ENCODE measurements around the gene ERBB4.
"Not testable (repeated sequence)": the region's sequence is repeated elsewhere in the genome, so short reads cannot be mapped to it uniquely, and the experiment has no call there.

Gene ERBB4

DNA sequence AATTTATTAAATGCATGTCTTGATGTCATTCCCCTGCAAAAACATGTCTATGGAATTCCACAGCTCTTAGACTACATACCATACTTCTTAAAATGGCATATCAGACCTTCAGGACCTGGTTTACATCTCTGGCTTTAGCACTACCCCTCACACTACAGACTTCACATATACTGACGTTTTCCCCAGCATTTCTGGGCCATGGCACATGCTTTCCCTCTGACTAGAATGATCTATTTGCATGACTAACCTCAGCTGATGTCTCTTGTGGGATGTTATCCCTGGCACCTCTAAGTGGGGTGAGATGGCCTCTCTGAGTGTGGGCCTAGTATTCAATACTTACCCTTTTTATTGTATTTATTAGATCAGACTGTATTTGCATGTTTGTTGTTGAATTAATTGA is 381.6 kb downstream of the ERBB4 start:
- DNase-seq (ENCODE audit: extremely low read depth in 1 of 2, low read depth in 1 of 2), result no peak

DNA sequence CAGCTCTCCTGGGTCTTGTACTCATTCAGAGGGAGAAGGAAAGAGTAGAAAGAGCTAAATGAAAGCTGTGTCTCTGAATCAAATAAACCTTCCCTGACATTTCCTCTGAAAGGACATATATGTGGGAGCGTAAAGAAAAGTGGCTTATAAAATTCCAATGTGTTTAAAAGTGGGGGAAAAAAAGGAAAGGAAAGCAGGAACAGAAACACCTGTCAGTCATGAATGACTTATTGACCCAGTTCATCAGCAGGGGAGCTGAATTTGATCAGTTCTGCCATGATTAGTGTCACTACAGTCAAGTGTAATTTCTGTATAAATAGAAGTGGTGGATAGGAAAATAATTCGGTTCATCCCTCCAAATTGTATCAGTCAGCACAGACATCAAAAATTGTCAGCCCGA is 382.5 kb downstream of the ERBB4 start:
- DNase-seq (ENCODE audit: extremely low read depth in 1 of 2, low read depth in 1 of 2), result no peak

DNA sequence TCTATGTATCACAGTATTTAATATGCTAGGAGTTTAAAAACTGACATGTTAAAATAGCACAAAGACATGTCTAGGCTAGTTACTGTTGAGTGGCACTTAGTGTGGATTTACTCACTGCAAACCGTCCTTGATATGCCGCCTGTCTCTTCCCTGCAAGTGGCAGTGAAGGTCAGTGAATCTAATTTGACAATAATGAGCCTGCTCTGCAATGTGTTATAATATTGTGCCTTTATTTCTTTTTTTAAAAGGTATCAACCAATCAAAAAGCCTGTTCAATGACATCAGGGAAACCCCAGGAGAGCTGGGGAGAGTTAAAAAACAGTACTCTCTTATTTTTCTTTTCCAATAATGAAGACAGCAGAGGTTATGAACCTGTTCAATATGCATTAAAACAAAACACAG is 384.1 kb downstream of the ERBB4 start:
- no peak for DNase-seq (ENCODE audit: extremely low read depth in 1 of 2, low read depth in 1 of 2)

DNA sequence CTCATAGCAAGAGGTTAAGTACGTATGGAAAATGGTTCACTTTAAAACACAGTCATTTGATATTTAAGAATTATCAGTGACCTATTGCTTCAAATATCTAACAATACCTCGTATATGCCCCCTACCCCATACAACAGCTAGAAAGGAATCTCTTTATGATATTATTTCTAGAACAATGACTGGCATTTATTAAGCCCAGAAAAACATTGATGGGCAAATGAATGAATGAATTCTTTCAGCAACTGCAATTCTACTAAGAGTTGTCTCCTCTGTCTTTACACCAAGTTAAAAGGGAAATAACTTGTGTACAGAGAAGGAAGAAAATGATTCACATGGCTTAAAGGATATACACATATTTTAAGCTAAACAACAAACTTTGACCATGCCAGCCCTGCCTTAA is 384.7 kb downstream of the ERBB4 start:
- no peak for DNase-seq (ENCODE audit: extremely low read depth in 1 of 2, low read depth in 1 of 2)

DNA sequence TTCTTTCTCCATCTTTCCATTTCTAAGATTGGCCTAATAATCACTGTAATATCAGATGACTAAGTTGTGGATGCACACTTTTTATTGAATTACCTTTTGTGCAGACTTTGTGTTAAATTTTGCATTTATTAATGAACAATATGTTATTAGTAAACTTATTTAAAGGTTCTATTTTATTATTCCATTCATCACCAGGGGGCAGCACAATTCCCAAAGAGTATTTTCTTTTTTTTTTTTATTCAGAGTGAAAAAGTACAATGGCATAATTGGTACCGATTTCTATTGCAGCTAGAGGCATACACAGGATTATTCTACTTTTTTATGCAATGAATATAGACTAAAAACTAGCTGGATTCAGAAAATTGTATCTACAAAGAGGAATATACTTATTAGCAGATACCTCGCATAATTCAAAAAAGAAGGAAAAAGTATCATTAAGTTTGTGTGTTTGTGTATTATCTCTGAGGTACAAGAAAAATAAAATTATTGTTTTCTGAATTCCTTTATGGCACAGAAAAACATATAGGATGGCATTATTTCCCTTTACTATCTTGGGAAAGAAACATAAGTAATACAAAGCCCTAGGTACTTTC is 390.6 kb downstream of the ERBB4 start:
- no peak for DNase-seq (ENCODE audit: extremely low read depth in 1 of 2, low read depth in 1 of 2)

DNA sequence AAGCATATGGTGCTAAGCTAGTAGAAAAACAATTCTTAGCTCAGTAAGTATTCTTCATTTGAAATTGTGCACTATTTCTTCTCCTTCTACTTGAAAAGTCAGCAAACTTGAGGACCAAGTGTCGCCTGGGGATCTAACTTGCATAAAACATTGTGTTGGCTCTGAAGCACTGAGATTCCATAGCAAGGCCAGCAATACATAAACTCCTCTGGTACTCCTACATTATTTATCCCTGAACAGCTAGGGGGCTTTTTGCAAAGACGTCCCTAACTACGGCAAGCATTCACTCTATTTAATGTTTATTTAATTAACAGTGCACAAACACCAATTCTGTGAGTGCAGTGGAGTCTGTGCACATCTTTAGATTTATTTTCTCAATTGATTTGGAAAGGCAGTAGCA is 392.2 kb downstream of the ERBB4 start:
- DNase-seq (ENCODE audit: extremely low read depth in 1 of 2, low read depth in 1 of 2), result no peak

DNA sequence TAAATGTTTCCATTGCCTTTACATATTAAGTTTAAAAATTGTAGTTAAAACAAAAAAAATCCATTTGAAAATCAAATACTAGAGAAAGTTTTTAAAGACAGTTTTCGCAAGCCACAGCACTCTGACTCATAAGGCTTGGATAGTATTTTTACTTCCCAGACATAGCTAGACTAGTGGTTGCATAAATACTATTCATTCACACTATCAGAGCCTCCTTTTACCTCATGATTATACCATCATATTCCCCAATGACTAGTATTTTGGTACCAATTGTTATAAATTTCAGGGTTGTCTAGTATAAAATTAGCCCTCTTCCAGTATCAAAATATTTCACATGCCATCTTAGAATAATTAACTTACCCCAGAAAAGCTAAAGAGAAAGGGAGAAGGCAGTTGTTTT is 393.5 kb downstream of the ERBB4 start:
- no peak for DNase-seq (ENCODE audit: extremely low read depth in 1 of 2, low read depth in 1 of 2)

DNA sequence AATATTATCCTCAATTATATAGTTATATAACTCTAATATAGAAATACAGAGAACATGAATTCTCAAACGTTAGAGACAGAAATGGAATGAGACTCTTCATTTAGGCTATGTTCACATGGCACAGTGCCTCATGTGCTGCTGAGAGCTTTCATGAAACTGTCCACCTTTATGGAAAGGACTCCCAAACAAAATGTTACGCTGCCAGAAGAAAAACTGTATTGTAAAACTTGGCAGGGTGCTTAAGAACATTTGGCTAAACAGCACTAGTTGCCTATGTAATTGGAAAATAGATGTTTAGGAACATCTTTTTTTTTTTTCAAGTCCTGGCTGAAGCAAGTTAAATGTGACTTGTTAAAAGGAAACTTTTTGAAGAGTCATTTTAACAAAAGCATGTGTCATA is 396.0 kb downstream of the ERBB4 start:
- no peak for DNase-seq (ENCODE audit: extremely low read depth in 1 of 2, low read depth in 1 of 2)

DNA sequence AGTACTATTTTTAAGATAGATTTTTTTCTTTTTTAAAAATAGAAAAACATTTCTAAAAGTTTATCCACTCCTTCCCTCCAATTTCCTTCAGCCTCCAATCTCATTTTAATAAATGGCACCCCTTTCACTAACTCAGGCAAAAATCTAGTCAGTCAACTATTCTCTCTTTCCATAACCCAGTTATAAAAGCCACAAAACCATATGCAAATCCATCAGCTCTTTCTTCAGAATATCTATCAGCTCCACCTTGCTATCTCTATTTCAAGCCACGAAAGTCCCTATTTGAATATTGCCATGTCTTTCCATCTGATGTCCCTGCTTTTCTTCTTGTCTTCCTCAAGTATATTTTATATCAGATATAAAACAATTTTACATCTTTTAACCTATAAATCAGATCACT is 397.1 kb downstream of the ERBB4 start:
- no peak for DNase-seq (ENCODE audit: extremely low read depth in 1 of 2, low read depth in 1 of 2)

DNA sequence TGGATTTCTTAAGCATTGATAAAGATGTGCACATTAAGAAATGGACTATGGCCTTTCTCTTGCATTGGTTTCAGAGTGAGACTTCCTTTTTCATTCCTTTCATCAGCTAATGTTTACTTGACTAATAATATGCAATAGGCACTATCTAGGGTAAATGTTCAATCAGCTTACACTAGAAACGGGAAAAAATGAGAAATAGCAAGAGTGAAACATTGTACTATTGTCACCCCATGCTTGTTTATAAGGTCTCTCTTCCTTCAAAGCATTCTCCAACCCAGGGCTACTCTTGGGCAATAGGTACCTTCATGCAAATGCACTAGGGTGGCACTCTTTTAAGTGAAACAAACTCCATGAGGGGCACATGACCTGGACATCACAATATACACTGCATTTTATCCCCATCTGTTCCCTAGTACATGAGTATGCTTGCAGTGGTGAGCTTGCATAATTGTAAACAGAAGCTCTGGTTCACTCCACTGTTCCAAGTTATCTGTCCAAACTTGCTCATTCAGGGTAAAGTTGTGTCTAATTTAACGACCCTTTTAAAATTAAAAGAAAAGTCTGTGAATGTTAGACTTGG is 402.3 kb downstream of the ERBB4 start:
- no peak for DNase-seq (ENCODE audit: extremely low read depth in 1 of 2, low read depth in 1 of 2)

DNA sequence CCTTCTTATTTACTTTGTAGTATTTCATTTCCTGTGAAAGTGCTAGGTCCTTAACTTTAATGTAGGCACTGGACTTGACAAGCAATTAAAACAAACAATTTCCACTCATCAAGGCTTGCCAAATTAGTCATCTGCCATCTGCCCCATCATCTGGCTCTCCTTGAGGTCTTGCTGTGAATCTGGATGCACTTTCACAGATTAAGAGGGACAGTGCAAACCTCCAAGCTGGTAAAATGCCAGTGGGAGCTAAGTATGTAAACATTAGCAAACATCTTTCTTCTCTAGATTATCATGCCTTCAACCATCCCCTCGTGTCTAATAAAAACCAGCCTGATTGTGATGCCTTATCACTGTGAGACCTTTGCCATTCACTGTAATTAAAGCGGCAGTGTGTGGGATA is 402.9 kb downstream of the ERBB4 start:
- no peak for DNase-seq (ENCODE audit: extremely low read depth in 1 of 2, low read depth in 1 of 2)

DNA sequence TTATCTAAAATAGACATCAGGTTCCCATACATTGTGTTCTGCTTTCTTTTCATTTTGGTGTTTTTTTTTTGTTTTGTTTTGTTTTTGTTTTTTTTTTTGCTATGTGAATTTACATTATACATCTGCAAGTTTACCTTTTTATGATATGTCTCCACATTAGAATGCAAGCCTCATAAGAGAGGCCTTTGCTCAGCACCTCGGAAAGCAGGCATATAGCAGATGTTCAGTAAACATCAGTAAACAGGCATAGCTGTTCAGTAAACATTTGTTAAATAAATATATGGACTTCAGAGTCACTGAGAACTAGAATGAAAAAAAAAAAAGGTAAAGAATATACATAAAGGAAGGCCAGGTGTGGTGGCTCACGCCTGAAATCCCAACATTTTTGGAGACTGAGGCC is 405.3 kb downstream of the ERBB4 start:
- no peak for DNase-seq (ENCODE audit: extremely low read depth in 1 of 2, low read depth in 1 of 2)

DNA sequence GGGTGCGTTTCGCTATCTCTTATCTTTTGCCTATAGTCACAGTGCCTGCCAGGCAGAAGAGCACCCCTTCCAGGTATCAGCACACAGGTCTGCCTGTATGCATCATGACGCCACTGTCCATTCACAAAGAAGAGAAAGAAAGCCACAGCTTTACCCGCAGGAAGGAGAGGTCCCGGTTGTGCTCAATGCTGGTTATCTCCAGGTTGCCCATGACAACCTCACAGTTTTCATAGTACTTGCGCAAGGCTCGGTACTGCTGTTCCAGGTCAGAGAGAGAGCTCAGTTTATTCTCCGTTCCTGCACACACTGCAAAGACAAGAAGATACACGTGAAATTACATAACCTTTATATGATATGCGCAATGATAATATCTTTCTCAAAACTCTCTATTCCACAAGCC is 414.0 kb downstream of the ERBB4 start:
- DNase-seq (ENCODE audit: extremely low read depth in 1 of 2, low read depth in 1 of 2), result no peak

DNA sequence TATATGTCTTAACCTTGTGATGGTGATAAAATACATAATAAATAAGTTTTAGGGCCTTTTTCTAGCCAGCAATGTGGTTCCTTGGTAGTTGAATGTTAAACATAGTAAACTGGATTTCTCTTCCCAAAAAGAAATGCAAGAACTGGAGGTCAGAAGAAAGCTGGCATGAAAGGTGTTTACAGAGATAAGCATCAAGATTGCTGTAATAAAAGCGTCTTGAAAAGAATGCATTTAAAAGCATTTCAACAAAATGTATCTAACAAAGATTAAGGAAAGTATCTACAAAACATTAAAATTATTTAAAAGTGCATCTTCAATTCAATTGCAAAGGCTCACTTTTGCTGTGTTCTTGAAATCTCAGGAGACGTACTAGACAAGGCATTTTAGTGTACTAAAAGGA is 419.0 kb downstream of the ERBB4 start:
- no peak for DNase-seq (ENCODE audit: extremely low read depth in 1 of 2, low read depth in 1 of 2)

DNA sequence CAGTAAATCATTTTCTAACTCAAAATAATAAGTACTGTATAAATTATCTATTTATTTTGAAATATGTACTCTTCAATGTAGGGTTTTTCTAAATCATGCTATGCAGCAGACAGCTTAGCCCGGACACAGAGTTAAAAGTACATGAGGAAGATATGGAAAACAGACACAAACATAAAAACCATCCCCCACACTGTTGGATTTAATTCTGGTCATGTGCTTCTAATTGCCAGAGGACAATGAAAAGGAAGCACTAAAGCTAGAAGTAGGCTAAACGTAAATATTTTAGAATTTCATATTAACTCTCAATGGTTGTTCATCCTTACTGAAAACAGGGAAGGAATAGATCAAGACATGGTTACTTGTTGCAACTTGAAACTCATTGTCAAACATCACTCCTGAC is 420.7 kb downstream of the ERBB4 start:
- DNase-seq (ENCODE audit: extremely low read depth in 1 of 2, low read depth in 1 of 2), result no peak

DNA sequence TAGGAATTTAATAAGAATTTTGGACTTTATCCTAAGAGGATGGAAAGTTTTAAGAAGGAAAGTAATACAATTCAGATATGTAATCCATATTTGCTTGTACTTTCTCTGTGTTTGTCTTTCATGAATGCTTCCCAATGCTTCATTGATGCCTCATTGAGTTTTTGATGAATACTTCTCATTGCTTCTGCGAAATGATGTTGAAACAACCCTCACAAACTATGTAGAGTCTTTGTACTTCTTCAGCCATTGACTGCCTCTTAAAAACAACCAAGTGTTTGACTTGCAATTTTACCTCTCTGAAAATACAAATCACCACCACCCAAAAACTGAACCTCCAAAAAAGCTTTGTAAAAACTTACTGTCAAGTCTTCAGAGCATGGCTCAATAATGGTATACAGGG is 424.1 kb downstream of the ERBB4 start:
- no peak for DNase-seq (ENCODE audit: extremely low read depth in 1 of 2, low read depth in 1 of 2)

DNA sequence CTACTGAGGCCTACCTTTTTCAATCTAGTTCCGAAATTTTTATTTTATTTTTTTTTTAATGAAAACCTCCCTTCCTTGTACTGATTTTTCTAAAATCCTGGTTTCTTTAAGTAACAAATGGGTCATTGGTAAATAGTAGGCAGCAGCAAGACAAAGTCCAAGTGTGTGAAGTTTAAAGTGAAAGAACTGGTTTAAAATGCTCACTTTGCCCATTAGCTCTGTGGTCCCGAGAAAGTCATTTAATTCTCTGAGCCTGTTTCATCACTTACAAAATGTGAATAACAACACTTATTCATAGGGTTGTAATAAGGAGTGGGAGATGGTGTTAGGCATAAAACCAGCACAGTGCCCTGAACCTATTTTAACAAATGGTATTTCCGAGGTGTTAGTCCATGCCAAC is 426.2 kb downstream of the ERBB4 start:
- DNase-seq (ENCODE audit: extremely low read depth in 1 of 2, low read depth in 1 of 2), result no peak

DNA sequence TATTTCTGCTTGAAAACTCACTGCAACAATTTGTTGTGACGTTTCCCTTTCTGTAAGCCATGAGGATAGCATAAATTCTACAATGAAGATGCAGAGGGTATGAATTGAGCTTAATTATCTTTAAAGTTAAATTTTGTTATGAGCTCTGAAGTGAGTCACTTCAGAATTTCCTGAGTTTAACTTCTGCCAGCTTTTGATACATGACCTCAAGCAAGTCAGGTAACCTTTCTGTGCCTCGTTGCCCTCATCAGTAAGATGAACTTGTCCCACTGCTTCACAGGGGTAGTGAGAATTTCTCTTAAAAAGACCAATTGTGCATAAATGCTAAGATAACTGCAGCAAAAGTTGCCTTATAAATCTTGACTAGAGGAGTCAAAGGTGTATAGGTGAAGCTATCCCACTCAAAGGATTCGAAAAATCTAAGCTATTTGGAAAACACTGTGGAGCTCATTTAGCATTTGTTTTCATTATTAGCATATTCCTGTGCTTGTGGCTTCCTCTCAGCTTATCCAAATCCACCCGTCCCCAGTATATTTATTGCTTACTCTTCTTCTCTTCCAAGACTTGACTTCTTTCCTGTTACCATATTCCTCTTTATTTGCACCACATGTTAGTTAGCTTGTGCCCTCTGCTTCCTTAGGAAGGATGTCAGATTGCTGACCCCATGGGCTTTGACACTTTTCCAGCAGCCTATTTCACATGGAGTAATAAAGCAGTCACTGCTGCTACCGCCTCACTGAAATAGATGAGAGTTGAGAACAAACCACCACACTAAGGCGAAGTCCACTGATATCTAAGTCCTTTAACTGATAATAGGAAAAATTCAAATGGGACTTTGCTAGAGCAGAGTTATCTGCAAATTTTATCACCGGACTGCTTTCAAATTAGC is 428.6 kb downstream of the ERBB4 start:
- DNase-seq (ENCODE audit: extremely low read depth in 1 of 2, low read depth in 1 of 2), result no peak

DNA sequence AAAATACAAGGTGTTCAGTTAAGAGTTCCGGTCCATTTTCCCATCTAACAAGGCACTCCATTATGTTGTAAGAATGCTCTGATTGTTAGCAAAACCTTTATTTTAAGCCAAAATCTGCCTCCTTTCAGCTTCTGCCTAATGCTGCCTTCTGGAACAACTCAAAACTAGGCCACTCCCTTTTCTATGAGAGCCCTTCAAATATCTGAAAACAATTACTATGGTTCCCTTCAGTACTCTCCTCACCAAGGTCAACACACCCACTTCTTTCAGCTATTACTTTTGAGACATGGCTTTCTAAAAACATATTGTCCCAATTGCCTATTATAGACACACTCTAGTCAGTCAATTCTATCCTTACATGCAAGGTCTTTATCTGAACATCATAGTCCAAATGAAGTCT is 429.4 kb downstream of the ERBB4 start:
- DNase-seq (ENCODE audit: extremely low read depth in 1 of 2, low read depth in 1 of 2), result no peak

DNA sequence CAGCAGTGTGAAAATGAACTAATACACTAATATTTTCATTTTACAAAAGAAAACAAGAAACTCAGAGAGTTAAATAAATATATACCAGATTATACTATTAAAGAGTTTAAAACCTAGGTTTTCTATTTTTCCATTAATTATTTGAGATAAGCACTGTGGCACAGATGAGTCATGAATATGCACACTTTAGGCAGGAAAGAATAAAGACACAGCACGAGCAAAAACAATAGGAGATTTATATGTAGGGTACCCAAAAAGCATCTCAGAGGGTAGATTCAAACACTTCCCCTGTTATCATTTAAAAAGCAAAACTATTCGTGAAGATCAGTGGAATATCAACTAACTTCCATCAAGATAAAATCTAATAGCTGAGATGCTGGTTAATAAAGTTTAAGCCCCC is 430.6 kb downstream of the ERBB4 start:
- DNase-seq (ENCODE audit: extremely low read depth in 1 of 2, low read depth in 1 of 2), result no peak

DNA sequence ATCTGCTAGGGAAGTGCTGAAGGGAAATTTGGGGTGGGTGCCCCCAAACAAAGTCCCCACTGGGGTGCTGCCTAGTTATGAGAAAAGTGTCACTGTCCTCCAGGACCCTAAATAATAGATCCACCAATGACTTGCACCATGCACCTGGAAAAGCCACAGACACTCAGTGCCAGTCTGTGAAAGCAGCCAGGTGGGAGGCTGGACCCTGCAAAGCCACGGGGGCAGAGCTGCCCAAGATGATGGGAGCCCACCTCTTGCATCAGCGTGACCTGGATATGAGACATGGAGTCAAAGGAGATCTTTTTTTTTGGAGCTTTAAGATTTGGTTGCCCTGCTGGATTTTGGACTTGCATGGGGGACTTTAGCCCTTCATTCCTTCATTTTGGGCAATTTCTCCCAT is 431.6 kb downstream of the ERBB4 start:
- no peak for DNase-seq (ENCODE audit: extremely low read depth in 1 of 2, low read depth in 1 of 2)

DNA sequence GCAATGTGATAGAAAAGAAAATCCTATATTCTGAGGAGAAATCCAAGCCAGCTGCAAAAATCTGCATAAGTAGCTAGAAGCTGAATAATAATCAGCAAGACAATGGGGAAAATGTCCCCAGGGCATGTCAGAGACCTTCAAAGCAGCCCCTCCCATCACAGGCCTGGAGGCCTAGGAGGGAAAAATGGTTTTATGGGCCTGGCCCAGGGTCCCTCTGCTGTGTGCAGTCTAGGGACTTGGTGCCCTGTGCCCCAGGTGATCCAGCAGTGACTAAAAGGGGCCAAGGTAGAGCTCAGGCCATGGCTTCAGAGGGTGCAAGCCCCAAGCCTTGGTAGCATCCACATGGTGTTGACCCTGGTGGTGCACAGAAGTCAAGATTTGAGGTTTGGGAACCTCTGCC is 432.1 kb downstream of the ERBB4 start:
- not testable (repeated sequence) for DNase-seq (ENCODE audit: extremely low read depth in 1 of 2, low read depth in 1 of 2)
